ENCODE measurements around the gene ITGB8. TPM values are rescaled to one million over a fixed set of nuclear protein-coding genes. Genes with fewer than 3 reads are reported as not detected.

The ITGB8 gene
- total and polyA plus RNA-seq, 2 of the 4 experiments (the other 2 are of a cell fraction) = 2.6 to 10.2 TPM

GRCh38 chr7:20432071-20432470 lies 101.4 kb downstream of the ITGB8 start:
- dilution Hi-C loops (cut with HindIII; ENCODE audit: low sequenced_read_pairs, unreplicated experiment) = no loop called here
- Histone ChIP-seq H2BK15ac (ENCODE audit: low read depth, low read length) (no peak overlapping the region), H3K9ac (ENCODE audit: low read depth, low read length) (no peak overlapping the region), H3K4me2 (ENCODE audit: low read depth, low read length) (no peak overlapping the region), H3K4me3 (ENCODE audit: insufficient read depth, low read depth, low read length) (no peak overlapping the region), H4K20me1 (ENCODE audit: insufficient read depth, low read length) (no peaks in the 10 kb centered on the region), H2AFZ (replicated peaks; ENCODE audit: low read length, poor library complexity) (no peak overlapping the region), H2BK120ac (ENCODE audit: low read depth, low read length) (no peak overlapping the region), H3K9me3 (ENCODE audit: control insufficient read depth, insufficient read depth, low read length) (no peaks in the 10 kb centered on the region), H2AK5ac (ENCODE audit: low read depth, low read length) (no peak overlapping the region), H3K4ac (ENCODE audit: low read depth, low read length) (no peak overlapping the region), H3K14ac (replicated peaks; ENCODE audit: low read depth, low read length) (no peak overlapping the region), H3K23ac (ENCODE audit: low read depth, low read length) (no peak overlapping the region), H2AK9ac (replicated peaks; ENCODE audit: low read depth, low read length, poor library complexity) (no peak overlapping the region), H3K27me3 (ENCODE audit: control insufficient read depth, insufficient read depth, low read length) (peaks cover 2% of the 10 kb centered on the region; the same call in 1 of the 2 replicates), H4K5ac (ENCODE audit: low read depth, low read length) (no peak overlapping the region), H3K9me1 (ENCODE audit: insufficient read depth, low read length) (no peaks in the 10 kb centered on the region), H3K18ac (ENCODE audit: low read depth, low read length) (no peak overlapping the region), H3K36me3 (ENCODE audit: control insufficient read depth, insufficient read depth, low read length) (no peaks in the 10 kb centered on the region), H3K79me1 (ENCODE audit: low read depth in 1 of 2, low read length in 2 of 2) (no peaks in the 10 kb centered on the region), H3K27ac (ENCODE audit: insufficient read depth, low read length) (no peak overlapping the region), H3K56ac (ENCODE audit: extremely low read depth, insufficient read depth, low read length) (no peak overlapping the region), H3K4me1 (ENCODE audit: control insufficient read depth, insufficient read depth, low read length) (no peaks in the 10 kb centered on the region), H2BK20ac (ENCODE audit: low read depth, low read length) (no peak overlapping the region), H2BK5ac (ENCODE audit: low read depth, low read length, poor library complexity, severe bottlenecking) (no peak overlapping the region), H4K8ac (ENCODE audit: low read depth in 2 of 2, low read length in 2 of 2) (no peak overlapping the region), H4K91ac (ENCODE audit: insufficient read depth, low read depth, low read length) (no peak overlapping the region)
- in situ Hi-C loops (cut with MboI; ENCODE audit: low sequenced_read_pairs) = no loop called here
- TF ChIP-seq RFX5 (IDR thresholded peaks at IDR 0.05; ENCODE audit: low read depth, low read length) (no peak), MAFK (IDR thresholded peaks at IDR 0.05; ENCODE audit: low read depth, low read length) (no peak), USF2 (IDR thresholded peaks at IDR 0.05; ENCODE audit: low read depth, low read length) (no peak), RCOR1 (IDR thresholded peaks at IDR 0.05; ENCODE audit: insufficient replicate concordance, low read length) (no peak), CEBPB (IDR thresholded peaks at IDR 0.05; ENCODE audit: low read depth, low read length) (no peak), CTCF (conservative IDR thresholded peaks at IDR 0.05; ENCODE audit: low read depth, low read length) (no peak), CHD1 (IDR thresholded peaks at IDR 0.05; ENCODE audit: low read depth, low read length) (no peak), ELK1 (IDR thresholded peaks at IDR 0.05; ENCODE audit: borderline replicate concordance, low read depth, low read length) (no peak), MXI1 (IDR thresholded peaks at IDR 0.05; ENCODE audit: borderline replicate concordance, low read depth, low read length) (no peak), SMC3 (IDR thresholded peaks at IDR 0.05; ENCODE audit: low read depth, low read length) (no peak), POLR2A (IDR thresholded peaks at IDR 0.05; ENCODE audit: low read depth, low read length) (no peak), RAD21 (IDR thresholded peaks at IDR 0.05; ENCODE audit: low read length) (no peak), FOS (IDR thresholded peaks at IDR 0.05; ENCODE audit: low read depth, low read length) (no peak), NFE2L2 (IDR thresholded peaks at IDR 0.05; ENCODE audit: low read depth, low read length) (no peak), MAZ (IDR thresholded peaks at IDR 0.05; ENCODE audit: borderline replicate concordance, low read depth, low read length) (no peak), BHLHE40 (IDR thresholded peaks at IDR 0.05; ENCODE audit: low read depth, low read length) (no peak)
- DNase-seq = no peak
- POLR2A ChIA-PET (ENCODE audit: unreplicated experiment) = no interaction called here
- BruUV-seq (replicated peaks) = no TSS peak
- ATAC-seq (ENCODE audit: low read depth) = no peak
- no CpG with 5 or more reads among the region's 4 CpGs for WGBS, 2 experiments (ENCODE audit: extremely low coverage in 2 of 2, insufficient read length in 1 of 2)
- CTCF ChIA-PET = interaction anchor here (0.7 to 1.1 kb wide), 2 partner anchors 8 to 678 kb away, joined by 3 read pairs; no protein-coding TSS in a partner anchor
- intact Hi-C loops (cut with micrococcal nuclease) = no loop called here

Data from IMR-90 (cell line).